Stimulated activated CD8-positive, alpha-beta memory T cell treated with anti-CD3 and anti-CD28 coated beads, Interleukin-15, amount 100 ng/mL, for 24 hours (primary cell): Measurements from ENCODE around the gene VAV3.
"Not testable (repeated sequence)": the region's sequence is repeated elsewhere in the genome, so short reads cannot be mapped to it uniquely, and the experiment has no call there.

ENCODE experiments used
- DNase-seq: peaks from one replicate; pipeline ENCODE4 v3.0.0-alpha.2; 2020; ENCODE audit warnings: low read depth

Gene VAV3

GRCh38 chr1:107739651-107740050 lies 225.3 kb downstream of the VAV3 start:
- DNase-seq: no peak

- DNase-seq: no peak
These were observed 225.8 kb downstream of the VAV3 start for GRCh38 chr1:107739201-107739600.

GRCh38 chr1:107733401-107733800 lies 231.6 kb downstream of the VAV3 start:
- not testable (repeated sequence) for DNase-seq

GRCh38 chr1:107727866-107728265 lies 237.1 kb downstream of the VAV3 start:
- no peak for DNase-seq

- no peak for DNase-seq
These were observed 238.1 kb downstream of the VAV3 start for GRCh38 chr1:107726860-107727259.

GRCh38 chr1:107724648-107725047 lies 240.3 kb downstream of the VAV3 start:
- DNase-seq: no peak

- not testable (repeated sequence) for DNase-seq
These were observed 244.8 kb downstream of the VAV3 start for GRCh38 chr1:107720210-107720609.

- DNase-seq: no peak
These were observed 255.0 kb downstream of the VAV3 start for GRCh38 chr1:107710005-107710404.

GRCh38 chr1:107707111-107707510 lies 257.9 kb downstream of the VAV3 start:
- DNase-seq: no peak

GRCh38 chr1:107706182-107706581 lies 258.8 kb downstream of the VAV3 start:
- DNase-seq: no peak

- DNase-seq: no peak
These were observed 260.1 kb downstream of the VAV3 start for GRCh38 chr1:107704911-107705310.

GRCh38 chr1:107702946-107703571 lies 261.9 kb downstream of the VAV3 start:
- no peak for DNase-seq

- DNase-seq: not testable (repeated sequence)
These were observed 264.3 kb downstream of the VAV3 start for GRCh38 chr1:107700651-107701050.

- no peak for DNase-seq
These were observed 266.8 kb downstream of the VAV3 start for GRCh38 chr1:107698161-107698560.

GRCh38 chr1:107695341-107695740 lies 269.6 kb downstream of the VAV3 start:
- no peak for DNase-seq

- DNase-seq: no peak
These were observed 272.2 kb downstream of the VAV3 start for GRCh38 chr1:107692580-107693345.

GRCh38 chr1:107691540-107691939 lies 273.4 kb downstream of the VAV3 start:
- no peak for DNase-seq

GRCh38 chr1:107690491-107690890 lies 274.5 kb downstream of the VAV3 start:
- no peak for DNase-seq

- no peak for DNase-seq
These were observed 275.2 kb downstream of the VAV3 start for GRCh38 chr1:107689733-107690132.

- DNase-seq: no peak
These were observed 275.8 kb downstream of the VAV3 start for GRCh38 chr1:107689159-107689558.

- no peak for DNase-seq
These were observed 276.9 kb downstream of the VAV3 start for GRCh38 chr1:107687849-107688753.

GRCh38 chr1:107683683-107684082 lies 281.3 kb downstream of the VAV3 start:
- DNase-seq: no peak

GRCh38 chr1:107683191-107683657 lies 281.8 kb downstream of the VAV3 start:
- DNase-seq: no peak
